Measurements from ENCODE around the gene PIGR.

PIGR gene

DNA sequence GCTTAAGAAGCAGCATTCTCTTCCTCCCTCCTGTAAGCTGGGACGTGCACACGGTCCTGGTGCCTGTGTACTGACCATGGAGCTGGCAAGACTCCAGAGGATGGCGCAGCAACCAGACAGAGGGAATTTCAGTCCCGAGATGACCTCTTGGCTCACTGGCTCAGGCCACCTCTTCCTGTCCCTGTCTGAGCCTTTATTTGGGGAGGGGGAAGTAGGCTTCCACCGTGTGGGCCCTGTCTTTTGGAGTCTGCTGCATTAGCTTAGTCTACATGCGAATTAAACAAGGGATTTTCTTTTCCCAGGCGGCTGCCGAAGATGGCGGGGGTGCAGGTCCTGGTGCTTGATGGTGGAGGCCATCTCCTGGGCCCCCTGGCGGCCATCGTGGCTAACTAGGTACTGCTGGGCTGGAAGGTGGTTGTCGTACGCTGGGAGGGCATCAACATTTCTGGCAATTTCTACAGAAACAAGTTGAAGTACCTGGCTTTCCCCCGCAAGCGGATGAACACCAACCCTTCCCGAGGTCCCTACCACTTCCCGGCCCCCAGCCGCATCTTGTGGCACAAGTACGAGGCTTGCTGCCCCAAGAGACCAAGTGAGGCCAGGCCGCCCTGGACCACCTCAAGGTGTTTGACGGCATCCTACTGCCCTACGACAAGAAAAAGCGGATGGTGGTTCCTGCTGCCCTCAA is 38.8 kb downstream of the PIGR start:
- DNase-seq, result no peak

DNA sequence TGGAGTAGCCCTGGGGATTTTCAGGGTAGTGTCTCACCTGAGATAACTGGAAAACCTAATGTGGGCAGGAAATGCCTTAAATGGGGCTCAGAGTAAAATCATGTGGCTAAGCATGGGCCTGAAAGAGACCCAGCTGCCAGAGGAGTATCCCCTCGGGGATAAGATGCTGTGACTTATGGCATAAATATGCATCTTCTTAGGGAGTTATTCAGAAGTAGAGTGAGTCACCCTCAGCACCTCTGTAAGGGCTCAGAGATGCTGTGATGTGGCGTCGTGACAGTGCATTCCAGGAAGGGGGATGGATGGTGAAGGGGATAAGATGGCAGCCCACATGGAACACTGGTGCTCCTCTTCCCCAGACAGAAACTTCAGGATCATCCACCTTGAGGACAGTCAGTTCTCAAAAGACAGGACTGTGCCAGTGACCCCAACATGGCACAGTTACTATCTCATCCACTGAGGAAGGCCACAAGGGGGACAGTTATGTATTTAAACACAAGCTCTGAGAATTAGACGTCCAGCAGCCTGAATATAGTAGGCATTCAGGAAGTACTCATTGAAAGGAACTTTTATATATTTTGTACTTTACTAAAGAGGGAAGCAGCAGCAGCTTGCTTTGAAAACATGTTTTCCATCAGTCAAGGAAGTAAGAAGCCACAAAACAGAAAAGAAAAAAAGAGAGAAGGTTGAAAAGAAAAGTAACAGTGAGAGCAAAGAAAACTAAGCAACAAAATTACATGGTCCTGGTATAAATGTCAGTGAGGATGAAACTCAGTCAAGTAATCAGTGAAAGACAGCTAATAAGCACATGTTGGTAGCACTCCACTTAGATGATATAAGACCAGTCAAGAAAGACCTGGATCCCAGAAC is 40.7 kb downstream of the PIGR start:
- DNase-seq, result no peak

DNA sequence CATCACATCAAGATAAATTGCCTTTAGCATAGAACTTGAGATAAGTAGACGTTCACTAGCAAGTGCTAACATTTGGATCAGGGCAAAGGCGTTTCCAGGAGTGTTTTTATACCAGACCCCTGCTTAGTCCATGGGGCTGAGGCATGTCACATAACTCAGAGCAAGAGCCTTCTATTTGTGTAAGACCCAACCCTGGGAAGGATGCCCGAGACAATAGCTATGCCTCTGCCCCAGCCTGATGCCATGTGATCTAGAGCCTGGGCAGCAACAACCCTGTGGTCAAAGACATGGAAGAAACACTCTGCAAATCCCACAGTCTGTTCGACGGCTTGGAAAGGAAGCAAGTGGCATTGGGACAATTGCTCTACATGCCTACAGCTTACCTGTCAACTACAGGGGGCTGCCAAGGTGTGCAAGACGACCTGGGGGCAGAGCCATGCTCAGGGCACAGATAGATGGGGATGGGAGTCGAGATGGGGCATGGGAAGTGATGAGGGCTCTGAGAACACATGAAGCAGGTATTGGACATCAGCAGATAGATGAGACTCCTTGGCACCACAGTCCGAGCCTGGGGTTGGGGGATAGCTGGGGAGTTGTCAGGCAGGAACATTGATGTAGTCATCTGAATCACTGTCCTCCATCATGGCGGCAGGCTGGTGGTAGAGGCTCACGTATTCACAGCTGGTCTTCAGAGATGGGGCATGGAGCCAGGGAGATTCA is 41.7 kb downstream of the PIGR start:
- no peak for DNase-seq

DNA sequence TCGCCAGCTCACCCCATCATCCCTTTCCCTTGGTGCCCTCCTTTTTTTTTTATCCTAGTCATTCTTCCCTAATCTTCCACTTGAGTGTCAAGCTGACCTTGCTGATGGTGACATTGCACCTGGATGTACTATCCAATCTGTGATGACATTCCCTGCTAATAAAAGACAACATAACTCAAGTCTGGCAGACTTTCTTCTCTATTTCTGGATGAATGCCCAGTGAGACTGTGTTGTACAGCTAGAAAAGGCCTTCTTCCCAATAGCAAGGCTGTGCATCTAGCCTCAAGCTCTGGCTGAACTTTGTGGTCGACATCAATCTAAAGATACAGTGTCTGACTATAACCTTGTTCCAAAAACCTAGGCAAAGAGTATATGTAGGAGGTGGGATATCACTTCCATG is 42.6 kb downstream of the PIGR start:
- DNase-seq, result no peak

DNA sequence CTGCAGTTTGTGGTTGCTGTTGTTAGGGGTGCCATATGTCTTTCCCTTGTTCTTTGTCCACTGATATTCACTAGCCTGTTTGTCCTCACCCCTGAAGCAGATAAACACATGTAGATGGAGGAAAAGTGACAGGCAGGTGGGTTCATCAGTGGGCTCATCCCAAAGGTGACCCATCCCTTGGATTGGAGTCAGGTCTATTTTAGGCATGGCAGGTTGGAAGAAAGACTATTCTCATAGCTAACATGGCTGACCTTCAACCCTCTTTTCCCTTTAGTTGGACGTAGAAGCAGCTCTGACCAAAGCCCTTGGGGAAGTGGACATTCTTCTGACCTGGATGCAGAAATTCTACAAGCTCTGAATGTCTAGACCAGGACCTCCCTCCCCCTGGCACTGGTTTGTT is 43.6 kb downstream of the PIGR start:
- no peak for DNase-seq

DNA sequence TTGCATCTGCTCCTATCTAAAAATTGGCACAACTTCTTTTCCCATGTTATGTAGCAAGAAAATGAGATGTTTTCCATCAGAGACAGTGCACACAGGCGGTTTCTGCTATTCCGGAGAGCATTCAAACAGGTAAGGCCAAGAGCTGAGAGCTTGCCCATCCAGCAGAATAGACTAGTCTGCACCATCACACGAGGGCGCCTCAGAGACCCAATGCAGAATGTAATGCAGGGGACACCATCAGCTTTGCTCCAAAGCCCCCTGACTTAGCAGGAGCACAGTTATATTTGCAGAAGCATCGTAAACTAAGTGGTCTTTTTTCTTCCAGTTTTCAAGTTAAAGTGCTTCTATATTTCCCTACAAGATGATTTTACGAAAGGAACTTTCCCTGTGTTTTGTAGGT is 44.3 kb downstream of the PIGR start:
- DNase-seq, result no peak

DNA sequence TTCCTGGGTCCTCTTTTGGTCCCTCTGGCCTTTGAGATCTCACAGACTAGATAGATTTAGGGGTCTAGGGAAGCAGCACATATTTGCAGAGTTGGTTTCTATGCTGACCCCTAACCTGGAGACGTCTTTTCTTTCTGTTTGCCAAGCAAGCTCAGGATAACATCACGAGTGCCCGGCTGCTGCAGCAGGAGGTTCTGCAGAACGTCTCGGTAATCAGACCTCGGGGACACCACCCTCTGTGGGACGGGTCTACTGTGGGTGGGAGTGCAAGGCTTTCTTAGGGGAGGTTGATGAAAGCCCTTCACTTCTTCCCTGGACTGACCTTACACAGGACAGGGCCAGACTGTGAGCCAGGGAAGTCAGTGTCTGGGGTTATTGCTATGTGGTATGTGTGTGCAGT is 46.1 kb downstream of the PIGR start:
- DNase-seq, result no peak

DNA sequence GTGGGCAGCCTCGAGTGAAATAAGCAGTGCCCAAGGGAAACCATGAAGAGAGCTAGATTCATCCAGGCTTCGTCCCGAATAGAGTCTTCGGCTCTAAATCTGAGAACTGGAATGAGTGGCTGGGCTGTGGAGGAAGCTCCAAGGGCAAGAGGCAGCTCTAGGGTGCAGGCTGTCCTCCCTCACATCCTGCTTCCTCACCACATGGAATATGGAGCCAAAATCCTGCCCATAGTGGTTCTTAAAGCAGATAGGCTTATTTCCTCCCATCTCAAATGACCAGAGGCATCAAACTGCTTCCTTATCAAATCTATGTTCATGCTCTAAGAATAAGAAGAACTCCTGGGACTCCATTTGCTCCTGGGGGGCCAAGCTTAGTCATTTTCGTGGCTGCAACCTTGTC is 46.5 kb downstream of the PIGR start:
- DNase-seq, result no peak

DNA sequence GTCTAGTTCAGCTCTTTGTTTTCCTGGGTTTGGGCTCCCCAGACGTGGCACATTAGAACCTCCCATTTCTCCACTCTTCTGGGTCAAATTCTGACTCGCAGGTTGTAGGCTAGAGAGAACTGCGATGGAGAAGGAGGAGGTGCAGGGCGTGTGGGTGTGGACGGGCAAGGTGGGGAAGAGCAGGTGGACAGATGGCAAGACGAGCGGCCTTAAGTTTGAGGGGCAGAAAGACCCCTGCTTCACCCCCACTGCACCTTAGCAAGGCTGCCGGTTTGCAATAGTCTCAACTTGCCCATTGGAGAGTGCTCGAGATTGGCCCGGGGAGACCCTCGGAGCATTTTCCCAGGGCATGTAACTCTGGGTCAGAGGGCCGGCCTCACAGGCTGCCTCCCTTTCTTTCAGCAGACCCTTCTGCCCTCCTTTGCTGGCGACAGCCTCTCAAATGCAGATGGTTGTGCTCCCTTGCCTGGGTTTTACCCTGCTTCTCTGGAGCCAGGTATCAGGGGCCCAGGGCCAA is 47.3 kb downstream of the PIGR start:
- DNase-seq, result no peak

DNA sequence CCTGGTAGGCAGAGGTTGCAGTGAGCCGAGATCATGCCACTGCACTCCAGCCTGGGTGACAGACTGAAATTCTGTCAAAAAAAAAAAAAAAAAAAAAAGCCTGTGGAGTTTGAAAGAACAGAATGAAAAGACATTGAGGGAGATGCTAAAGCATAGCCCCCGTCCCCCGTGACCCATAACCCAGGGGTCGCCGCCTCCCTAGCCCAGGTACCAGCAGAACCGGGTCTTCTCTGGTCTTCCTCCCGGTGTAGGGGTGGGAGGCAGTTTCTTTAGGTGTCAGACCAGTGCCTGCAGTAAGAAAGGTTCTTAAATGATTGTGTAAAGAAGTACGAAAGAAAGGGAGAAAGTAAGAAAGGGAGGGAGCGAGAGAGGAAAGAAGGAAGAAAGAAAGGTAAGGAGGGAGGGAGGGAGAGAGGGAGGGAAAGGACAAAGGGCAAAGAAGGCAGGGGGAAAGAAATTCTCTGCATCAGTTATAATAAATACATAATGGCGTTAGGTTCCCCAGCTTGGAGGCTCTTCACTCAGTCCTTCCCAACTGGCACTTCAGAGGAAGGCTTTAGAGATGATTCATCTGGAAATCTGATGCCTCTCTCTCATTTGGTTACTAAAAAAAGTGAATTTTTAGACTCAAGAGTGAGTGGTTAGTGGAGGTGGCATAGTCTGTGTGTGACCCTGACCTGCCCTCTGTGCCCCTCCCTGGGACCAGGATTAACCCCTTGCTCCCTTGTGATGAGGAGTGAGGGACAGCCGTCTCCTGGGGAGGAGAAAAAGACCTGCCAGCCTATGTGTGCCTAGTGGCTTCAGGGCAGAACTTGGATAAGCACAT is 48.0 kb downstream of the PIGR start:
- no peak for DNase-seq

DNA sequence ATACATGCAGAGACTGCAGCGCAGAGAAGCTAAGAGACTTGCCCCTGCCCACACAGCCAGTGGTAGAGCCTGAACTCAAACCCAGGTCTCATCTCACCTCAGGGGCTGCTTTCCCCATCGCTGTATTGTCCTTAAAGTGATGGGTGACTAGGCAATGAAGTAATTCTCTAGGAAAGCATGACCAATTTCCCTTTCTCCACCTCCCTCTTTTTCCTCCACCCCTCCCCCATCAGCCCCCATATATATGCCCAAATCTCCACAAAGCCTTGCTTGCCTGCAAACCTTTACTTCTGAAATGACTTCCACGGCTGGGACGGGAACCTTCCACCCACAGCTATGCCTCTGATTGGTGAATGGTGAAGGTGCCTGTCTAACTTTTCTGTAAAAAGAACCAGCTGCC is 49.1 kb downstream of the PIGR start, which contains the start of gene IL24:
TSS of gene IL24 (plus strand) at position 269 of the 400 bp plus-strand sequence. CDS start 390 bp downstream, outside the sequence.
- DNase-seq, result no peak

DNA sequence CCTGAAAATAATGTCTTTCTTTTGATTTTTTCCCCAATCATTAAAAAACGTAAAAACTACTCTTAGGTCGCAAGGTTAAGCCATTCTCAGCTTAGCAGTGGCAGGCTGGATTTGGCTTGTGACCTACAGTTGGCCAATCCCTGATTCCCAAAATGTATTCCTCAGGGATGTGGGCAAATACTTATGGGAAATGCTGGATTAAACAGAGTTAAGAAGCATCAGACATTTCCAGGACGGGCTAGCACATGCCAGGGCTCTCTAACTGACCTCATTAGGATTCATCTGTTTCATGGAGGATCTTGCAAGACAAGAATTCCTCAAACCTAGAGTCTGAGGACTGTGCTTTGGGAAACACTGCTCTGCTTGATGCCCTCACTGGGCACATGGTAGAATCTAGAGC is 50.0 kb downstream of the PIGR start:
- no peak for DNase-seq

DNA sequence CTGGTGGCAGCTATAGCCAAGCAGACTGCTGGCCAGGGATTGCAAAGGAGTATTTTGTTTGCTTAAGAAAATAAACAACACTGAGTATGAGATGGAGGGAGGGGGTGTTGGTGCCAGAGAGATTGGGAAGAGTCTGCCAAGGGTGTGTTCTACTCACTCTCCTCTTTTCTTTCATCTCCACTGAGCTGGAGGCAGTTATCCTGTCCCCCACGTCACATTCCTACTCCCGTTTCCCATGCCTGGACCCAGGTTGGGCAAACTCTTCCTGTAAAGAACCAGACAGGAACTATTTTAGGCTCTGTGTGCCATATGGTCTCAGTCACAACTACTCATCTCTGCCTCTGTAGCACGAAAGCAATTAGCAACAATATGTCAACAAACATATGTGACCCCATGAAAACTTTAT is 50.4 kb downstream of the PIGR start:
- peak; percentile 87 for DNase-seq

DNA sequence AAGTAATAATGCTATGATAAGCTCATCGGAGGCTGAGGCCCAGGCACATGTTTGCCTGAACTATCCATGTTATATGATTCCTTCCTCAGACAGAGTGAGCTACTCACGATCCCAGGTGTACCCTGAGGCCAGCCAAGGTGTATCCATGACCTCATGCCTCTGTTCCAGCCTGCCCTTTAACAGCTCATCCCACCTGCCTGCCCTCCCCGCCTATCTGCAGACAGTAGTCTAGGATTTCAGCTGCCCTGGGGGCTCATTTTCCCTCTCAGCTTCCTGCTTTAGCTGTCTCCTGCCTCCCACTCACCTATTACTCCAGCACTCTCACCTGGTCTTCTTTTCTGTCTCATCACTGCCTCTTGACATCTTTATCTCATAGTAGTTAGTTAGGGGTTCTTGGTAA is 50.9 kb downstream of the PIGR start:
- peak; percentile 87 for DNase-seq

DNA sequence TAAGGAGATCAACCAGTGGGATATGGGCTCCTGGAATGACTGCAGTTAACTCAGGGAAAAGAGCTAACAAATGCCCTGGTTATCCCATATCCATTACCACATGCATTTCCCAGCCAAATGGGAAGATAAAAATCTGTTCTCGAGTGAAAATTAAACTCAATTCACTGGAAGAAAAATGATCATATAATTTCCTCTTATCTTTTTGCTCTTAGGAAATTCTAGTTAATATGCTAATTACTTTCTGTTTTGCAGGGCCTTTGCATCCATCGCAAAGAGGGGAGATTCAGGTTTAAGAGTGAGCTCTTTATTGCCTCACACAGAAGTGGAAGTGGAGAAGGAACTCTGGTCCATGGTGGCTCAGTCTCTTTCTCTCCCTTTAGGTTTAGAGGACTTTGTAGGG is 52.9 kb downstream of the PIGR start:
- no peak for DNase-seq

DNA sequence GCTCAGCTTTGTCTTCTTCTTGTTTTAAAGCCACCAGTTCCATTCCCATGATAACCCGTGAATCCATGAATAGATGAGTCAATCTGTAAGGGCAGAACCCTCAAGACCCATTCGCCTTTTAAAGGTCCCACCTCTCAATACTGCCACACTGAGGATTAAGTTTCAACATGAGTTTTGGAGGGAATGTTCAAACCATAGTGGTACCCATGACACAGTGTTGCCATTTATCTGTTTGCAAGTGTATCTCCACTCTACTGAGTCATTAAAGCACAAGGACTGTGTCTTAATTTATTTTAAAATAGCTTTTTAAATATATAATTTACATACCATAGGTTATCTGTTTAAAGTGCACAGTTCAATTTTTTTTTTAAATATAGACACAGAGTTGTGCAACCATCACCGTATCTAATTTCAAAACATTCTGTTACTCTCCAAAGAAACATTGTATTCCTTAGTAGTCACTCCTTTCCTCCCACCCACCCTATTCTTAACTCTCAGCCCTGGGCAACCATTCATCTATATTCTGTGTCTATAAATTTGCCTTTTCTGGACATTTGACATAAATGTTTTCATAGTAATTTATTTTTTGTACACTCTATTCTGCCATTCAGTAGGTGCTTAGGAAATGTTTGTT is 53.8 kb downstream of the PIGR start:
- DNase-seq, result no peak

DNA sequence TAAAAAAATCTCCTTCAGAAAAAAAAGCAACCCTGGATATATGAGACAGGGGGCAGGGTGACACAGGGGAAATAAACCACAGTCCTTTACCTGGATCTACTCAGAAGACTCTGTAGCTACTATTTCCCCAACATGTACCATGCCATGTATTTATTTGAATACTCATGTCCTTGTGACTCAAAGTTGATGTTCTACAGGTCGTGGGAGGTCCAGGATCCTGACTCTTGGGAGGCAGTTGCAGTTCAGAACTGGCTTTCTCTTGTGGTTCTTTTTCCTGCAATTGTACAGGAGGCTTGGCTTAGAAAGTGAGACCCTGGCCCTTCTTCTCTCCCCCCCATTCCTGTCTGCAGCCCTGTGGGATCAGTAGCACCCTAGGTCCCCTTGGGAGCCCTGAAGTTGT is 54.9 kb downstream of the PIGR start:
- no peak for DNase-seq

DNA sequence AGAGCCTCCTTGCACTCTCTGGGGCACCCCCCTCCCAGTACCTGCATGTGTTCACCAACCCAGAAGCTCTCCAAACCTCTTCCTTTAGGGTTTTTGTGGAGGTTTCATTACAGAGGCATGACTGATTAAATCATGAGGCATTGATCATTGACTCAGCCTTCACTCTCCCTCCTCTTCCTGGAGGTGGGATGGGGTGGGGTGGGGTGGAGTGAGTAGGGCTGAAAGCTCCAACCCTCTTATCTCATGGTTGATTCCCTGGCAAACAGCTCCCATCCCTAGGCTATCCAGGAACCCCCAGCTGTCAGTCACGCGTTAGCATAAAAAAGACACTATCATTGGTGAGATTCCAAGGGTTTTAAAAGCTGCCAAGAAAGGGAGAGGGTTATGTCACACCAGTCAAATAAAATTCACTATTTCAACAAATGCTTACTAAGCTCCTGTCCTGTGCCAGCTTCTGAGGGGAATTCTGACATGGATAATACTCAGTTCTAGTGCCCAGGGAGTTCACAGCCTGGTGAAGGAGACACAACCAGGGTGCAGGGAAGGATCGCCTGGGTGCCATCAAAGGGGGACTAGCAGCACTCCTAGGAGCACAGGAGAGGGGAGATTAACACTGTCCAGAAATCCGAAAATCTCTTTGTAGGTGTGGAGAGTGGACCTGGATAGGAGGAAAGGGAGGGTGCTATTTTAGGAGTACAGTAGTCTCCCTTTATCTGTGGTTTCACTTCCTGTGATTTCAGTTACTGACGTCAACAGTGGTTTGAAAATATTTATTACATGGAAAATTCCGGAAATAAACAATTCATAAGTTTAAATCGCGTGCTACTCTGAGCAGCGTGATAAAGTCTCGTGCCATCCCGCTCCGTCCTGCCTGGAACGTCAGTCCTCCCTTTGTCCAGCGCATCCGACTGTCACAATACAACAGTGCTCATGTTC is 55.9 kb downstream of the PIGR start:
- peak; percentile 25 for DNase-seq

DNA sequence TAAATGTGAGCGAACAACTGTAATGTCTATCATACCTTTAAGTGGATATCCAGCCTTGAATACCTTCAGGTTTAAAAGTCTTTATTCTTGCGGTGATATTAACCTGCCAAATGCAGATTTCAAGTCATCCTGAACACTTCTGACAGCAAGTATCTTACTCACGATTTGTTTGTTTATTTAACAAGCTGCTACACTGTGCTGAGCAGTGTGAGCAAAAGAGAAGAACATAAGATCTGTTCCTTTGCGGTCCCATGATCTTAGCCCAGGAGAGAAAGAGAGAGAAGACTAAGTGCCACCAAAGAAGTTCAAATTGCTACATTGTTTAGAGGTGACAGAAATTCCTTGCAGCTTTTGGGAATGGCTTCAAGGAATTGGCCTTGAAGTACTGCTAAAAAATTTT is 58.6 kb downstream of the PIGR start:
- DNase-seq, result no peak

DNA sequence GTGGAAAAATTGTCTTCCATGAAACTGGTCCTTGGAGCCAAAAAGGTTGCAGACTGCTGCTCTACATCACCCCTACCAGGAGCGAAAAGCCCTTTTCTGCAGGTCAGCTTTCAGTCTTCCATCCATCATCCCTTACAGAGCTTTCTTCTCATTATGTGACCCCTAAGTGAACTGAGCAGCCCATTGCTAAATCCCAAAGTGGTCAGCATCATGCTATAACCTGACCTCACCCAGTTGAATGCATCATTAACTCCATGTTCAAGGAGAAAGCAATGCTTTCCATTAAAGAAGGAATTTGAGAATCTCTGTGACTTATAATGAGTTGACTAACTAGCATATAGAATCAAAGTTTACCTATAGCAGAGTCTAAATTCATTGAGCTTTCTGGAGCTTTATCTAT is 59.4 kb downstream of the PIGR start:
- DNase-seq, result no peak

All from NCI-H2029 treated with DMSO at 0.1 percent for 48 hours (cell line).